Activated effector memory CD4-positive, alpha-beta T cell treated with anti-CD3 and anti-CD28 coated beads, Interleukin-2, amount 50 U/mL, for 16 hours (primary cell): Measurements from ENCODE around the gene MYT1.
"Not testable (repeated sequence)": the region's sequence is repeated elsewhere in the genome, so short reads cannot be mapped to it uniquely, and the experiment has no call there.

Source experiments
- DNase-seq: peaks from one replicate; pipeline ENCODE4 v3.0.0-alpha.2; 2020

Gene MYT1

DNA sequence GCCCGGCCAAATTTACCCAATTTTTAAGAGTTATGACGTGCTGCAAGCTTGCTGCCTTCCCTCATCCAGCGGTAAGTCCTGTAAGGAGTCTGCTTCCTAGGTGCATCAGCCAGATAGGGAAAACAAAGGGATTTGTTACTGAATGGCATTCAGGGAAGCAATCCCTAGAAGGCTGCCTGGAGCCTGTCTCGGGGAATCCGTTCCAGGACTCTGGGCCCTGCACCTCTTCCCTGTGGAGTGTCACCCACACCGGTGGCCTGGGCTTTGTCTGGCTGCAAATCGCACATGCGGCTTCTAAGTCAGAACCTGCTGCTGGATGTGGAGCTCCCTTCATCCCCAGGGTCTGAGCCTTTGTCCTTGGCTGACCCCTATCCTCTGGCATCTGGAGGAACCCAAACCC is 7.0 kb downstream of the MYT1 start:
- no peak for DNase-seq

DNA sequence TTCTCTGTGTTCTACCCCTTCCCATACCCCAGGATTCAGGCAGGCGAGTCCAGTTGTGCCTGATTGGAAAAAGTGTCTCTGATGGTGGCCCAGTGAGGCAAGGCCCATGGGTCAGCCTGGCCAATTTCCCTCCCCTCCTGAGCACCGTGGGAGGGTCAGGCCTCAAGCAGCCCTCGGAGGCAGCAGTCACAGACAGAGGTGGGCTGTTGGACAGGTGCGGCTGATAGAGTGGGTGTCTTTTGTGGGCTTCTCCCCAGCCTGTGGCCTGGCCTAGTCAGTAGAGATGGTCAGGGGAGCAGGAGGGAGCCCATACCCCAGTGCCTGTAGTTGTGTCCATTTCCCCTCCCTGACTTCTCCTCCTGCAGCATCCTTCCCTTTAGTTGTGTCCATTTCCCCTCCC is 8.9 kb downstream of the MYT1 start:
- DNase-seq, result no peak

DNA sequence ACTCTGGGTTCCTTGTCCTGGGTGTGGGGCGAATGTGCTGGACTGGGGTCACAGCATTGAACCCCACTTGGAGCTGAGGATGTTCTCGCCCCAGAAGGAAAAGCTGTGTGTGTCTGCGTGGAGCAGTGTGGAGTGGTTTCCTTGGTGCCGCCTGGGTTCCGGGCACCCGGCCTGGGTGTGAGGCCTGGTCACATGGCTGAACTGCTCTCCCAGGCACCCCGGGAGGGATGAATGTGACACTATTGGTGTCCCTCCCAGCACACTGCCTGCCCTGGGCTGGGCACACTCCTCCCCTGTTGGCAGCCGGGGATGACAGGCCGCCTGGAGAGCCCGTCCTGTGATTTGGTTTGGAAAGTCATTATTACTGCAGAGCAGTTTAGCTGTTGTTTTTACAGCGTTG is 12.3 kb downstream of the MYT1 start:
- DNase-seq, result no peak

DNA sequence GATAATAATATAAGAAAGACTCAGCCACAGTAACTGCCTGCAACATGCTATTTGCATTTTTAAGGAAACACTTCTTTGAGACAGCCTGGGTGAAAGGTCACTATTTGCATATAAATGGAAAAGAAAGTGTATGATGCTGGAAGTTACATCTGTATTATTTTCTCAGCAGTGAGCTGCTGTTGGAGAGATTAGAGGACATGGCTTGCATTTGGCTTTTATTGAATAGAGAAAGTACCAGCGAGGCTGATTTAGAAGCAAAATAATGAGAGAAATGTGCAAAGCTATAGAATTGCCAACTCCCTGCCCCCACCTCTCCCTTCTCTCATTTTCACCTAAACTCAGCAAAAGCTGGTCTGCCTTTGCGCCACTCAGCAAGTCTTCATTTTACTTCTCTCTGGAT is 12.7 kb downstream of the MYT1 start:
- no peak for DNase-seq

DNA sequence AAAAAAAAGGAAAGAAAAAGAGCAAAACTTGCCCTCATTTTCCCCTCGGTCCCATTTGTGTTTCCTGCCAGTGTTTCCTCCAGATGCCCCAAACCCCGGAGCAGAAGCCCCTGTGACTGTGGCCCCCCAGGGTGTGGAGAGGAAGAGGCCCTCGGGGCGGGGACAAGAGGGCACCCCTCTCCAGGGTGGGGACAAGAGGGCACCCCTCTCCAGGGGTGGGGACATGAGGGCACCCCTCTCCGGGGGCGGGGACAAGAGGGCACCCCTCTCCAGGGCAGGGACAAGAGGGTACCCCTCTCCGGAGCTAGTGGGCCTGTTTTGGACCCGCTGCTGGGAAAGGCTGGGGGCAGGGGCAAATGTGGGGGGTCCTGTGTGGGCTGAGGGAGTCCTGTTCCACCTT is 13.1 kb downstream of the MYT1 start:
- DNase-seq, result no peak

DNA sequence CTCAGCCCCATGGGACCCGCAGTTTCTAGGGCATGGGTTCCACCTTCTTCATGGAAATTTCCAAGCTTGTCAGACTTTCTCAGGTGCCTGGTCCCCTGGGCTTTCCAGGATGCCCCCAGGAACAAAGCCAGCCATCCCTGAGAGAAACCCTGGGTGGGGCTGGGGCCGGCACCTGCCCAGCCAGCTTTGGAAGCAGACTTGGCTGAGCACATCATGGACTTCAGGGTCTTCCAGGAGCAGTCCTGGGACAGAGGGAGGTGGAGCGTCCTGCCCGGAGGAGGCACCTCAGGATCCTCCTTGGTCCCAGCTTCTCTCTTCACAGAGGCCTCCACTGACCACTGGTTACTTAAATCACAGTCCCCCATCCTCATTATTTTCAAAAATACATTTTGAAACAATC is 13.5 kb downstream of the MYT1 start:
- no peak for DNase-seq

DNA sequence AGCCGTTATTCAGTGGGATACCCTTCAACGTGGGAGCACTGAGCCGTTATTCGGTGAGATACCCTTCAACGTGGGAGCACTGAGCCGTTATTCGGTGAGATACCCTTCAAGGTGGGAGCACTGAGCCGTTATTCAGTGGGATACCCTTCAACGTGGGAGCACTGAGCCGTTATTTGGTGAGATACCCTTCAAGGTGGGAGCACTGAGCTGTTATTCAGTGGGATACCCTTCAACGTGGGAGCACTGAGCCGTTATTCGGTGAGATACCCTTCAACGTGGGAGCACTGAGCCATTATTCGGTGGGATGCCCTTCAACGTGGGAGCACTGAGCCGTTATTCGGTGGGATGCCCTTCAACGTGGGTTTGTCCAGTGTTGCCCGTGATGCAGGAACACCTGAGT is 14.7 kb downstream of the MYT1 start:
- not testable (repeated sequence) for DNase-seq

DNA sequence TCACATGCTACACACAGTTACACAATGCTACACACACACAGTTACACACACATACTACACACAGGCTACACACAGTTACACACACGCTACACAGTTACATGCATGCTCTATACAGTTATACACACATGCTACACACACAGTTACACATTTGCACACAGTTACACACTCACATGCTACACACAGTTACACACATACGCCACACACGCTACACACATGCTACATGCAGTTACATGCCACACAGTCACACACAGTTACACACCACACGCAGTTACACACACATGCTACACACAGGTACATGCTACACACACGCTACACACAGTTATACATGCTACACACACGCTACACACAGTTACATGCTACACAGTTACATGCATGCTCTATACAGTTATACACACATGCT is 15.6 kb downstream of the MYT1 start:
- DNase-seq, result no peak

DNA sequence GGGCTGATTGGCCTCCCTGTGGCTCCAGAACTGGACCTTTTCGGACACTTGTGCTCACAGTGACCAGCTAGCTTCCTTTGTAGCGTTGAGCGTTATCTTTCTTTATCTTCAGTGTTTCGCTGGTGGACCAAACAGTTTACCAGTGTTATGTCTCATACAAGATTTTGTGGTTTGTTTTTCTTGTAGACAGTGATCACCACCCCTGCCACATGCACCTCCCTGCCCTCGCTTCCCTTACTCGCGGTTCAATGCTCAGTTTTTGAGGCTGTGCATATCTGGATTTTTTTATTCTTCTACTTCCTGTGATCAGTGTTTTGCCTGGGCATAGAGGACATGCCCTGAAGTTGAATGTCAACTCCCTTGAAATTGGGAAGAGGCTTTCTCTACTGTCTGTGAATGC is 16.4 kb downstream of the MYT1 start:
- no peak for DNase-seq

DNA sequence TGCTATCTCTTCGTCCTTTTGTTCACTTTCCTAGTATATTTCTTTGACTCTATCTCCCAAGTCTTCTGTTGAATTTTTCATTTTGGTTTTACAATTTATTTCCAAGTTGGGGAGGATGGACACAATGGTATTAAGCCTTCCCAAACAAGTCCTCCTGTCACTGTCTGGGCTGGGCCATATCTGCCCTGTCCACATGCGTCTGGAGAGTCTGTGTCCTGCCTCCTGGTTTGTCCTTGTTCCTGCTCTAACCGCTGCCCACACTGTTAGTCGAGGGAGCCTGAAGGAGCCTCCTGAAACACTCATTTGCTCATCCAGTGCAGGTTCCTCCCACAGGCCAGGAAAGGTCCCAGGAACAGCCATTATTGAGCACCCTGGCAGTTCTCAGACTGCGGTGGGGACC is 17.1 kb downstream of the MYT1 start:
- no peak for DNase-seq

DNA sequence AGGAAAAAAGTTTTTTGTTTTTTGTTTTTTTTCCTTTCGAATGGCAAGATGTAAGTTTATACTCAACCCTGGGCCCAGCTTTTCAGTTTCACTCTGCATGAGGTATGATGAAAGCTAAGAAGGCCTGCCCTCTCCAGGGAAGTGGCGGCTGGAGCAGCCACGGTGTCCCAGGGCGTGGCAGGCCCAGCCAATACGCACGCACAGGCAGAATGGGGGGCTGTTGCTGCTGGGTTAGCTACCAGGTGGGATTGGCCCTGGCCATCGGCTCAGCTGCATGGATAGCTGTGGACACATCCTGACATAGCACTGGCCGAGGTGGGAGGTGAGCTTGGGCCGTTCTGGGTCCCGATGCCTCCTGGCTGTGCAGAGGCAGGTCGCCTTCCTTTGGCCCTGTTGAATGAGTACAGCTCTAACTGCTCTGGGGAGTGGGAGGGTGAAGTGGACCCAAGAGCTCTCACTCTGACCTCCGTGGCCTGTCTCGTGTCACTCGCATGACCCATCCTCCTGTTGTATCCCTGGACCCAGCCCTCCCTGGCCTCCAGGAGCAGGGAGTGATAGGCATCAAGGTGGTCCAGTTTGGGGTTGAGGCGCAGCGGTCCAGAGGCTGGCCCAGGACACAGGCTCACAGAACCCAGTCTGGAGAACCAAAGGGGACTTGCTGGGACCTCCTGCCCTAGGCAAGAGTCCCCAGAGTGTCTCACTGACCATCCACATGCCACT is 18.1 kb downstream of the MYT1 start:
- no peak for DNase-seq

DNA sequence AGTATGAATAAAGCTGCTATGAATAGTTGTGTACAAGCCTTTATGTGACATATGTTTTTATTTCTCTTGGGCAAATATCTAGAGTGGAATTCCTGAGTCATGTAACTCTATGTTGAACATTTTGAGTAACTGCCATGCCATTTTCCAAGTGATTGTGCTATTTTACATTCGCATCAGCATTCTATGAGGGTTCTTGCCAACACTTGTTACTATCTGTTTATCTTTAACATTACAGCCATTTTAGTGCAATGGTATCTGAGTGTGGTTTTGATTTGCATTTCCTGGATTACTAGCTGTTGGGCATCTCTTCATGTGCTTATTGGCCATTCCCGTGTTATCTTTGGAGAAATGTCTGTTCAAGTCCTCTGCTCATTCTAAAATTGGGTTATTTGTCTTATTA is 19.1 kb downstream of the MYT1 start:
- DNase-seq, result no peak

DNA sequence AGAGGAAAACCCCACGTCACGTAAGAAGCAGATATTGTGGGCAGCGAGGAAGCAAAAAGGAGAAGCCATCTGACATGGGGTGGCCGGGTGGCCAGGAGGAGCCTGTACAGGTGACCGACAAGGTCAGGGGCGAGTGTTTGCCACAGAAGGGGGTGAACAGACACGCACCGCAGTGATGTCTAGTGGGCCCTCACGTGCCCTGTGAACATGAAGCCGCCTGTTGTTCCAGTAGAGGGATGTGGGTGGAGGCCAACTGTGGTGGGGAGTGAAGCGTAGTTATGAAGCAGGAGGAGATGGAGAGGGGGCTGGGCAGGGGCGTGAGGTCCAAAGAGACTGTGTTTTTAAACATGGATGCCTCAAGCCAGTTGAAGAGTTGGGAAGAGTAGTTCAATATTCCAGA is 20.5 kb downstream of the MYT1 start:
- no peak for DNase-seq

DNA sequence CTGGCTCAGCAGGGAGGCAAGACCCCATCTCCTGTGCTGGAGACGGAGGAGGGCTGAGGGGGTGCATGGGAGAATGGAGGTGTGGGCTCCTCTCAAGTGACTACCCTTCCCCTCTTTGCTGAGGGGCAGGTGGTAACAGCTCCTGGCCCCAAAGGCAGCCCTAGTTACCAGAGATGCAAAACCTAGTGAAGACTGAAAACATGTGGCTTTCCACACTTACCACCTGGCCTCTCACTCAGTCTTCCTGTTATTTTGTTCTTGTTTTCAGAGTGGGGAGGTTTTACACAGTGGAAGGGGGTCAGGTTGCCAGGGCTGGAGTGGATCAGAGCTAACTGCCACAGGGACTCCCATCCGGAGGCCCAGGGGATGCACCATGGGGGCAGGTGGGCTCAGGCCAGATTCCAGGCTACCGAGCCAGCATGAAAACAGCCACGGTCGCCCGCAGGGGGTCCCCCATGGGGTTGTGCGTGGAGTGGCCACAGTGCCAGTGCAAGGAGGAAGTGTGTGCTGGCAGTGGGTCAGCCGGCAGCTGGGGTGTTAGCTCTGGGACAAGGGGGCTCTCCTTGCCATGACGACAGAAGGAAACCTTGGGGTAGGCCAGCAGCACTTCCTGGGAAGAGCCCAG is 21.1 kb downstream of the MYT1 start:
- DNase-seq, result no peak

DNA sequence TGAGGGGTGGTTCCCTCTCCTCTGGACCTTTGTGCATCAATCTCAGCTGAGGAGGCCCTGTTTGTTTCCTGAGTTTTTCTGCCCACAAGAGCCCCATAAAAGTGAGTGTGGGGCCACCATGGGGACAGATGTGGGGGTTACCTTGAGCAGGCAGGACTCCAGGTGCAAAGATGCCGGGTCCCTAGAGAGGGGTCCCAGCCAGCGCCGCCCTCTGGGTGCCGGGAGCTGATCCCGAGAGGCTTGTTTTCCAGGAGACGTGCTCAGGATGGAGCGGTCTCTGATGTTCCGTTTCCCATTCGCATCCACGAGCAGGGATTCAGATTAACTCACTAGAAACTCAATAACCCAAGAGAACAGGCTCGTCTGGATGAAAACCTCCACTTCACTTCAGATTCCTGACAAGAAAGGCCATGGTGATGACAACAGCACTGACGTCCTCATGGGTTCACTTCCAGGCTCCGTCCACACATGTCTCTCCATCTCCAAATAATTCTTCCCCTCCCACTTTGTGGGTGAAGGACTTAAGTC is 21.9 kb downstream of the MYT1 start:
- DNase-seq, result no peak

DNA sequence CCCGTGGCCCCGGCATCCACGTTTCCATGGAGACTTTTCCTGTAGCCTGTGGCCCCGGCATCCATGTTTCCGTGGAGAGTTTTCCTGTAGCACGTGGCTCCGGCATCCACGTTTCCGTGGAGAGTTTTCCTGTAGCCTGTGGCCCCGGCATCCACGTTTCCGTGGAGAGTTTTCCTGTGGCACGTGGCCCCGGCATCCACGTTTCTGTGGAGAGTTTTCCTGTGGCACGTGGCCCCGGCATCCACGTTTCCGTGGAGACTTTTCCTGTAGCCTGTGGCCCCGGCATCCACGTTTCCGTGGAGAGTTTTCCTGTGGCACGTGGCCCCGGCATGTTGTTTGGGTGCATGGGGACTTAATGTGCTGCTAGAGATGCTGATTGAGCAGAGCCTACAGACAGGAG is 23.0 kb downstream of the MYT1 start:
- DNase-seq, result not testable (repeated sequence)

DNA sequence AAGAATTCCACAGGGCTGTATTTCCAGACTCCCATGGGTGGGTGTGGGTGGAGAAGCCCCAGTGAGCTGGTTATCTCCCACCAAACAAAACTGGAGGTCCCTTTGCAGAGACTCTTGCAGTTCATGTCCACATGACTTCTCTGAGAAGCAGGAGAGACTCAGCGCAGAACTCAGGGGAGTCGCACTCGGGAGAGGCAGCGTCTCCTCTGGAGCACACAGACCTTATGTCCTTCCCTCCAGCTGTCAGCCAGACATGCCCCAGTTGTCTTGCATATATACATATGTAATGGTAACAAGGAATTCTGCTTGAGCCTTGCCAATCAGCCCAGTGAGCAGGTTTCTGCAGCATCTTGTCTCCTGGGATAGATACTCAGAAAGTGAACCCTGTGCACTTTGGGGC is 23.8 kb downstream of the MYT1 start:
- DNase-seq, result no peak

DNA sequence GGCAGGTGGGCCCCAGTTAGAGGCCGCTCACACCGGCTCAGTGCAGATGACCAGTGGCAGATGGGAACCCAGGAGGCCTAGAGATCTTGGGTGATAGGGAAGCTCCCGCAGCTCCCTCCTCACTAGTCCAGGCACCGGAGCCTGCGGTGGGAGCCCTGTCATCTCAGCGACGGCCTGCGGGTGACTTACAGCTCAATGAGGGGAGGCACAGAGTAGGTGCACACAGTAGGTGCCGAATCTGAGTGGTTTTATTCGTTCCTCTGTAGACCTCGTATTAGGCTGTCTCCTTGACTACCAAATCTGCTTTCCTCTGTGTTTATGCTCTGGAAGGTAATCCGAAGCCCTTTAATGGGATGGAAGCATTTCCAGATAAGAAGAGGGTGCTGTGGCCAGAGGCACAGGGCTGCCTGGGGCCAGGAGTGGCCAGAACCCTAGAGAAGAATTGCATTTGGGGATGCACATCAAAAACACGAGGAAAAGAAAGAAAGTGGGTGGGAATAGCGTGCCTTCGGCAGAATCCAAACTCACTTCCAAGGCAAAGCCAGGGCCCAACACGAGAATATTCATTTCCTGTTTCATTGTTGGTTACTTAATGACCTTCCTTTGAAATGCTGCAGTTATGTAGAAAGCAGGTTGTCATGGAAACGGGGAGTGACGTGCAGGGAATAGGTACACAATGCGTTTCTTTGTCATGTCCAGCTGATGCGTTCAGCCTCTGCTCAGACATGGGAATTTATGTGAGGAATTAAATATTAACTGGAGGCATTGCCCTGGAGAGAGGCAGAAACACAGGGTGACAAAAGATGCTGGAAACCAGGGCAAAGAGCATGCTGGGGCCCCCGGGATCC is 24.7 kb downstream of the MYT1 start:
- DNase-seq, result no peak

DNA sequence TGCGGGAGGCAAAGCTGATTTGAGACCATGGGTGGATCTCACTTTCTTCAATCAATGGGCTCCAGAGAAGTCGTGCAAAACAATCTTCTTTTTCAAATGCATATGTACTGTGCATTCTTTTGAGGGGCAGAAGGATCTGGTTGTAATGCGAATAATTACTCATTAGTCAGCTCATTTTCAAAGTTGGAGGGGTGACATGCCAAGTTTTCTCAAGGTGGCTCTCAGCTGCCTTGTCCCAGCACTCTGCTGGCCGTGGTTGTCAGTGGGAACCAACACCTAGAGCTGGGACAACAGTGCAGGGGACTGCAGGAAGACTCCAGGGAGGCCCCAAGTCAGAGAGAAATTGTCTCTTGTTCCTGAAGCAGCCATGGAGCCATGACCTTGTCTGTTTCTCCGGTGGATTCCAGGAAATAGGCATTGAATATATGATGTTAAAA is 25.3 kb downstream of the MYT1 start:
- no peak for DNase-seq

DNA sequence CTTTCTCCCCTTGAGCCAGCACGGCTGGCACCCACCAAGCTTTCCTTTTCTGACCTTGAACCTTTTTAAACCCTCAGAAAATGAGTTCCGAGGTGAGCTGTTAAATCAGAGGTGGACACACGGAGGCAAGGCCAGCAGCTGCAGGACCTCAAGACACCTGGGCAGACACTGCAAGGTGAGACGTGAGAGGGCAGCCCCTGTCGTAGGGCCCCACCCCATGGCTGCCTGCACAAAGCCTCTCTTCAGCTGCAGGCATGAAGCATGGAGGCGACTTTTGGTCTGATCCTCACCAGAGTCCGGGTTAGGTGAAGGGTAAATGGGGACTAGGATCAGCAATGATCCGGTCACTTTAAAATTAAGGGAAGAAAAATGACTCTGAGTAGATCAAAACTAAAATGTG is 25.7 kb downstream of the MYT1 start:
- no peak for DNase-seq

DNA sequence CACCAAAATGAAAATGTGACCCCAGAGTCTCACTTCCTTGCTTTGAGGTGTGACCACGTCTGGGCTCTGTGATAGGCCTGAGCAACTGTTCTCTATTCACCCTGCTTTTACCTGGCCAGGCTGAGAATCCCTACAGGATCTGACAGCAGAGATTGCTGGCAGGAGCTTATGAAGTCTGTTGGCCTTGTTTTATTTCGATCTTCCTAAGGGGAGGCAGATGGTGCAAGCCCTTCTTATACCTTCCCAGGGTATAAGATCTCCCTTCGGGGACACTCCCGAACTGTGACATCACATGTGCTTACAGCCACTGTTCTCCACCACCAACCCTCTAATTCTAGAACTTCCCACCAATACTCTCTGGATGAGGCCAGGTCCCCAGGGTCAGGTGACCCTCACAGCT is 26.8 kb downstream of the MYT1 start:
- no peak for DNase-seq

DNA sequence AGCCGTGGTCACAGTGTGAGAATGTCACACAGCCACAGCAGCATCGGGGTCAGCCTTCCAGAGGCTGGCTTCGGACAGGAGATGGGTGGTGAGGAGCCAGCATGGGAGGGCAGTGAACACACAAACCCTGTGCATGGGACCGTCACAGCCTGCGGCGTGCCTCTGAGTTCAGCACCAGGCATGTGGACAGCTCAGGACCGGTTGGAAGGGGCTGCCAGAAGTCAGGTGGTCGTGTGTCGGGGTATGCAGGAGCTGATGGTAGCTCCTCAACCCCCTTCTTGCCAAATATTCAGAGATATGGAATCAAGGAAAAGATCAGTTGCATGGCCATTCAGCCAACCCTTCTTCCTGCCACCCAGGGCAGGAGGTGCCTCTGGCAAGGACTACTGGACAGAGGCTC is 28.2 kb downstream of the MYT1 start:
- DNase-seq, result no peak

DNA sequence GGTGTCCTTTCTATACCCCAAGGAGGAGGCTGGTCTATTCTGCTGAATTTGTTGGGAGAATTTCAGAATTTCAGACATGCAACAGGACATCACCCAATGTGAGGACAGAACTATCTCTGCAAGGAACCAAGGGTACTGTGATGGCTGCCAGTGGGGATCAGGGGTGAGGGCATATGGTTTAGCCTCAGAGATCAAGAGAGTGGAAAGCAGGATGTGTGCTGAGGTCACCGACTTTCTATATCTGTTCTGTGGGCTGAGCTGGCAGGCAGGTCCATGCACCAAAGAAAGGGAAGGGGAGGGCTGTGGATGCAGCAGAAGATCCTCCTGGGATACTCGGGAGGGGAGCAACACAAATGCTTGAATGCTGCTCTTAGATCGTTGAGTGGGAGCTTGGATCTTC is 28.8 kb downstream of the MYT1 start:
- DNase-seq, result no peak

DNA sequence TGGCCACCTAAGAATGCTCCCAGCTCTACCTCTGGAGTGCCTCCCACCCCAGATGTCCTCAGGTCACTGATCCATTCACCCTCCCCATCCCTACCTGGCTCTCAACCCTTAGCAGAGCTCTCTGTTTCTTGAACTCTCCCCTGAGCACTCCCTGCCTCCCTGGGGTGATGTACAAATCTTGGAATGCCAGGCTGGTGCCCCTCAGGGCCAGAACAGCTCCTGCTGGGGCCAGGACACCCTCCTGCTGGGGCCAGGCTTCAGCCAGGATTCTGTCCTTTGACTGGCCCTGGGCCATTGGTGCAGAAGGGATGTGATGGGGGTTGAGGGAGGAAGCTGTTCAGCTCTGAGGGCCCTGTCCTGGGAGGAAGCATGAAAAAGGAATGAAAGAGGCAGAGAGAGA is 30.0 kb downstream of the MYT1 start:
- no peak for DNase-seq
